HPDE6-E6E7 (cell line): Measurements from ENCODE around the gene CHCHD3.

ENCODE experiments used
- DNase-seq: peaks from one replicate; pipeline ENCODE4 v3.0.0; 2011; ENCODE audit warnings: missing footprints; ENCODE audit errors: extremely low spot score

CHCHD3 gene

GRCh38 chr7:133081599-133082389 is at the start of gene CHCHD3:
CHCHD3 (minus strand) TSS chr7:133082090; CDS start chr7:133081937, 153 bp downstream.
- DNase-seq = peak; percentile 99

- no peak for DNase-seq
Observed at GRCh38 chr7:133130166-133130565, 48.3 kb upstream of the CHCHD3 start.

- no peak for DNase-seq
Observed at GRCh38 chr7:133126422-133126821, 44.5 kb upstream of the CHCHD3 start.

- no peak for DNase-seq
Observed at GRCh38 chr7:133124974-133125373, 43.1 kb upstream of the CHCHD3 start.

- no peak for DNase-seq
Observed at GRCh38 chr7:133121175-133121844, 39.4 kb upstream of the CHCHD3 start.

GRCh38 chr7:133119067-133119466 is 37.2 kb upstream of the CHCHD3 start:
- no peak for DNase-seq

- DNase-seq = no peak
Observed at GRCh38 chr7:133118261-133118660, 36.4 kb upstream of the CHCHD3 start.

GRCh38 chr7:133117452-133117851 is 35.6 kb upstream of the CHCHD3 start:
- no peak for DNase-seq

- no peak for DNase-seq
Observed at GRCh38 chr7:133115596-133115995, 33.7 kb upstream of the CHCHD3 start.

GRCh38 chr7:133114519-133114918 is 32.6 kb upstream of the CHCHD3 start:
- DNase-seq = no peak

GRCh38 chr7:133112976-133113375 is 31.1 kb upstream of the CHCHD3 start:
- DNase-seq = no peak

- no peak for DNase-seq
Observed at GRCh38 chr7:133112335-133112734, 30.4 kb upstream of the CHCHD3 start.

GRCh38 chr7:133110312-133110711 is 28.4 kb upstream of the CHCHD3 start:
- no peak for DNase-seq

GRCh38 chr7:133109816-133110215 is 27.9 kb upstream of the CHCHD3 start:
- DNase-seq = no peak

- DNase-seq = no peak
Observed at GRCh38 chr7:133108023-133108422, 26.1 kb upstream of the CHCHD3 start.

GRCh38 chr7:133102276-133103060 is 20.6 kb upstream of the CHCHD3 start:
- no peak for DNase-seq

- DNase-seq = no peak
Observed at GRCh38 chr7:133099633-133100286, 17.9 kb upstream of the CHCHD3 start.

GRCh38 chr7:133095119-133095671 is 13.3 kb upstream of the CHCHD3 start:
- no peak for DNase-seq

GRCh38 chr7:133091943-133092464 is 10.1 kb upstream of the CHCHD3 start:
- no peak for DNase-seq

- DNase-seq = no peak
Observed at GRCh38 chr7:133082390-133082766, 488 bp upstream of the CHCHD3 start.

- no peak for DNase-seq
Observed at GRCh38 chr7:133081119-133081598, 731 bp downstream of the CHCHD3 start.
